SK-N-MC (cell line): Measurements from ENCODE around the gene SLC9C1.

Experiments used
- EZH2 ChIP-seq: fragments of 200-600 bp; sonication (generic); IDR thresholded peaks from one replicate; pipeline ENCODE4 v1.6.1; 2017; ENCODE audit warnings: antibody characterized with exemption
- FOXP2 ChIP-seq: optimal IDR thresholded peaks from 2 replicates; pipeline ENCODE3; 2011; ENCODE audit warnings: mild to moderate bottlenecking, moderate library complexity; ENCODE audit not compliant: insufficient read depth; ENCODE audit errors: extremely low read length, control extremely low read depth
- POLR2AphosphoS5 ChIP-seq: IDR thresholded peaks from 2 replicates; pipeline ENCODE4 v1.6.1; 2012; ENCODE audit warnings: mild to moderate bottlenecking, low read depth, low read length, borderline replicate concordance

DNA sequence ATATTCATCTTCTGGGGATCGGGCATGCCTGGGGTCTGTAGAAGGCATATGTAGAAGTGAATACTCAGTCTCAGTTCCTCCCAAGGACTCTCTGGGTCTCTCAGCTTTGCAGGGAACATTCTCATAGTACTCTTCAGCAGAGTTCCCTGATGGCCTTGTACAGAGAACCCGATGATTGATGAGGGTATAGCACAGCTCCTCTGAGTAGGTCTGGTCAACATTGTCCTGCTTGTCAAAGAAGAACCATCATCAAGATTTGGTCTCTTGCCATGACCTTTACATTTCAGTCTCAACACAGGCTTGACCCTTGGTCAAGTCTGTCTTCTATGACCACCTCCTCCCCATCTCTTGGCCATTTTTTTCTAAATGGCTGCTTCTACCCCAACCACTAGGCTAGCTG lies 170.5 kb downstream of the SLC9C1 start:
- no peak for TF ChIP-seq POLR2AphosphoS5
- no peak for TF ChIP-seq EZH2
- no peak for TF ChIP-seq FOXP2
